Loucy (cell line): ENCODE data around the gene CHMP1A.

ENCODE experiments used
- CTCF ChIP-seq: fragments of 200-600 bp; sonication (generic); conservative IDR thresholded peaks from 2 replicates; pipeline ENCODE4 v1.5.1; 2014; ENCODE audit warnings: mild to moderate bottlenecking, antibody characterized with exemption, low read length
- EZH2phosphoT487 ChIP-seq: fragments of 200-600 bp; IDR thresholded peaks from 2 replicates; pipeline ENCODE4 v1.6.1; 2018; ENCODE audit warnings: antibody characterized with exemption, mild to moderate bottlenecking, moderate library complexity, borderline replicate concordance

DNA sequence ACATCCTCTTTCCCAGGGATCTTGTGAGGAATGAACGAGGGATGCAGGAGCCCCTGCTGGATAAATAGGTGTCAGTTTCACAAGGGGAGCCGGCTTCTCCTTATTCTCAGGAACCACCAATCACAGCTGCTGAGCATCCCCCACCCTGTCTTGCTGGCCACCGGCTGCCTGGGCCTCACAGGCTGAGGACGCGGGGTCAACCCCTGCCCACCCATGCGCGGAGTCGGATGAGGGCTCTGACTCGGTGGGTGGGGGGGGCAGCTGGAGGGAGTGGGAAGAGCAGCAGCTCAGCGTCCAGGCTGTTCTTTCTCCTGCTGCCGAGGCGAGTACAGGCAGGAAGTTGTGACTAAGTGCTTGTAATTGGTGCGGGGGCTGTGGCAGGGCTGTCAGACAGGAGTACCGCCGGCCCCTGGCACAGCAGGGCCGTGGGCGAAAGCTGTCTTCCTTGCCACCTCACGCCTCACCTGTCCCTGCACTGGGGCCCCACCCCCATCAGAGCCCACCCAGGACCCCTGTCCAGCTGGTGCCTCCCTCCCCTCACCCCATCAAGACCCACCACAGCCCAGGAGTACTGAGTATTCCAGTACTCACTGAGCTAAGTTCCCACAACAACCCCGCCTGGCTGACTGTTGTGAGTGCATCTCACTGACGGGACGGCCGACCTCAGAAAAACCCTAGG, 55.1 kb downstream of the CHMP1A start:
- TF ChIP-seq CTCF = no peak
- TF ChIP-seq EZH2phosphoT487 = no peak
